A549 (cell line): ENCODE measurements around the gene POLR3C. TPM values are rescaled to one million over a fixed set of nuclear protein-coding genes. Genes with fewer than 3 reads are reported as not detected.

ENCODE experiments used
- ATAC-seq, 2 experiments: fragments of 200-7000 bp in 1 of 2; fragments of >200 bp in 1 of 2; cut with Nextera tagmentation in 1 of 2; cut with Tn5 transposase in 1 of 2; 3 replicates each; pipeline versions ENCODE4 v1.8.0 to v1.9.1; 2018 to 2020; ENCODE audit warnings: mild to moderate bottlenecking in 1 of 2, moderate library complexity in 1 of 2
- CTCF ChIA-PET: fragments of 300-600 bp; sonication (Branson Sonifier 250); formaldehyde crosslinking; extraction: SDS; loops from one replicate; lab custom pipeline; 2021; ENCODE audit warnings: antibody characterized with exemption, inconsistent platforms; lab: Yijun Ruan, JAX
- POLR2A ChIA-PET: fragments of 350-600 bp; formaldehyde crosslinking; extraction: SDS; loops from one replicate; lab custom pipeline; 2021; ENCODE audit warnings: antibody characterized with exemption, inconsistent platforms; lab: Yijun Ruan, JAX
- DNase-seq, 2 experiments: peaks; one replicate each; pipeline versions ENCODE4 v3.0.0 to v3.0.0-alpha.2; 2011 to 2016; ENCODE audit warnings: low read depth in 1 of 2, low spot score in 1 of 2
- FAIRE-seq: peaks from 2 replicates; lab custom pipeline; 2011; peaks lifted over from hg19 to GRCh38; lab: Jason Lieb, UNC
- H3K27ac ChIP-seq, 2 experiments: fragments of >200 bp; sonication (Bioruptor Twin); formaldehyde crosslinking; 3 replicates each; pipeline ENCODE4 v1.5.1; 2016 to 2017
- H3K4me1 ChIP-seq: fragments of >200 bp; sonication (Bioruptor Twin); formaldehyde crosslinking; 3 replicates; pipeline ENCODE4 v1.6.1; 2016
- H3K4me2 ChIP-seq: fragments of >200 bp; sonication (Bioruptor Twin); formaldehyde crosslinking; 3 replicates; pipeline ENCODE4 v1.6.1; 2016
- H3K4me3 ChIP-seq: fragments of >200 bp; sonication (Bioruptor Twin); formaldehyde crosslinking; 3 replicates; pipeline ENCODE4 v1.5.1; 2016
- H3K9me3 ChIP-seq: fragments of >200 bp; sonication (Bioruptor Twin); formaldehyde crosslinking; 3 replicates; pipeline ENCODE4 v1.6.1; 2016
- CBX2 ChIP-seq: fragments of 200-600 bp; sonication (generic); IDR thresholded peaks from 2 replicates; pipeline ENCODE4 v1.6.1; 2016; ENCODE audit warnings: low read depth, mild to moderate bottlenecking, borderline replicate concordance
- CHD4 ChIP-seq: fragments of 200-600 bp; sonication (generic); IDR thresholded peaks from 2 replicates; pipeline ENCODE4 v1.6.1; 2016; ENCODE audit warnings: antibody characterized with exemption, mild to moderate bottlenecking, borderline replicate concordance
- EHF ChIP-seq: fragments of 250-450 bp; sonication (Bioruptor Pico); IDR thresholded peaks from 2 replicates; pipeline ENCODE4 v1.5.0; 2020; ENCODE audit warnings: mild to moderate bottlenecking
- EHMT2 ChIP-seq: fragments of 200-600 bp; sonication (generic); IDR thresholded peaks from 2 replicates; pipeline ENCODE4 v1.6.1; 2016; ENCODE audit warnings: antibody characterized with exemption, low read depth, mild to moderate bottlenecking, moderate library complexity
- ELK1 ChIP-seq: fragments of 150-350 bp; IDR thresholded peaks from 2 replicates; pipeline ENCODE4 v1.6.1; 2014; ENCODE audit warnings: low read depth, mild to moderate bottlenecking, low read length
- EP300 ChIP-seq, 2 experiments: fragments of >200 bp; sonication (Bioruptor Twin); formaldehyde crosslinking; IDR thresholded peaks; 2 replicates in 1 of 2; 3 replicates in 1 of 2; pipeline ENCODE4 v1.6.1; 2016 to 2017
- FOSB ChIP-seq: fragments of 250-450 bp; sonication (Bioruptor Pico); IDR thresholded peaks from 2 replicates; pipeline ENCODE4 v1.5.0; 2020; ENCODE audit warnings: mild to moderate bottlenecking, moderate library complexity
- FOSL2 ChIP-seq, 2 experiments: fragments of 450-650 bp in 1 of 2; fragments of >200 bp in 1 of 2; sonication (Bioruptor Twin) in 1 of 2; formaldehyde crosslinking; IDR thresholded peaks; 2 replicates each; pipeline versions ENCODE4 v1.5.0 to v1.6.1; 2016 to 2020; ENCODE audit warnings: mild to moderate bottlenecking in 1 of 2, moderate library complexity in 1 of 2
- GATA3 ChIP-seq: IDR thresholded peaks from 2 replicates; pipeline ENCODE4 v1.6.1; 2012; ENCODE audit warnings: borderline replicate concordance
- HEYL ChIP-seq: fragments of 250-450 bp; sonication (Bioruptor Pico); IDR thresholded peaks from 2 replicates; pipeline ENCODE4 v1.8.0; 2021; ENCODE audit warnings: mild to moderate bottlenecking, moderate library complexity
- JUNB ChIP-seq: fragments of >200 bp; sonication (Bioruptor Twin); formaldehyde crosslinking; IDR thresholded peaks from 2 replicates; pipeline ENCODE4 v1.6.1; 2016
- KDM5A ChIP-seq: fragments of 200-600 bp; sonication (generic); IDR thresholded peaks from 2 replicates; pipeline ENCODE4 v1.6.1; 2016; ENCODE audit warnings: antibody characterized with exemption, mild to moderate bottlenecking
- NR3C1 ChIP-seq: fragments of >200 bp; sonication (Bioruptor Twin); formaldehyde crosslinking; IDR thresholded peaks from 3 replicates; pipeline ENCODE4 v1.6.1; 2017
- PBX3 ChIP-seq: IDR thresholded peaks from 2 replicates; pipeline ENCODE4 v1.6.1; 2012
- PHF8 ChIP-seq: fragments of 200-600 bp; sonication (generic); IDR thresholded peaks from 2 replicates; pipeline ENCODE4 v1.6.1; 2016; ENCODE audit warnings: low read depth, mild to moderate bottlenecking, antibody characterized with exemption, moderate library complexity, borderline replicate concordance
- RAD21 ChIP-seq, 2 experiments: fragments of >200 bp in 1 of 2; sonication (Bioruptor Twin) in 1 of 2; formaldehyde crosslinking in 1 of 2; IDR thresholded peaks in 1 of 2; conservative IDR thresholded peaks in 1 of 2; 2 replicates in 1 of 2; 3 replicates in 1 of 2; pipeline ENCODE4 v1.6.1; 2012 to 2018; ENCODE audit warnings: inconsistent platforms in 1 of 2
- RCOR1 ChIP-seq: fragments of 150-350 bp; IDR thresholded peaks from 2 replicates; pipeline ENCODE4 v1.6.1; 2014; ENCODE audit warnings: antibody characterized with exemption, low read length, low read depth
- SMC3 ChIP-seq: fragments of >200 bp; sonication (Bioruptor Twin); formaldehyde crosslinking; IDR thresholded peaks from 3 replicates; pipeline ENCODE4 v1.6.1; 2018; ENCODE audit warnings: inconsistent platforms
- USF2 ChIP-seq: fragments of 450-650 bp; IDR thresholded peaks from 2 replicates; pipeline ENCODE4 v1.6.1; 2014; ENCODE audit warnings: antibody characterized with exemption
- ZSCAN20 ChIP-seq: fragments of 250-450 bp; sonication (Bioruptor Pico); IDR thresholded peaks from 2 replicates; pipeline ENCODE4 v1.8.0; 2022; ENCODE audit warnings: mild to moderate bottlenecking, moderate library complexity
- WGBS: methylation state at CpG from one replicate; pipeline ENCODE4 v1.1.6; 2017; ENCODE audit errors: missing lambda C conversion rate; 5-methylcytosine and 5-hydroxymethylcytosine counted together
- polyA plus RNA-seq, 4 experiments: library from polyadenylated mRNA; depleted of rRNA in 3 of 4; stranded (reverse); fragments of >200 nt; fragmentation: RNase III in 1 of 4; extraction: RNeasy Plus Mini Kit Qiagen cat#74134 plus additional on column Dnase treatment in 1 of 4; gene quantifications; 2 replicates in 3 of 4; 3 replicates in 1 of 4; pipeline ENCODE4 v1.2.3, GENCODE V29; 2011 to 2017
- TF ChIP-seq, protein P1 (sequence below): fragments of >200 bp; sonication (Bioruptor Twin); formaldehyde crosslinking; IDR thresholded peaks from 3 replicates; pipeline ENCODE4 v1.5.1; 2016
- TF ChIP-seq, protein P2 (sequence below): fragments of >200 bp; sonication (Bioruptor Twin); formaldehyde crosslinking; IDR thresholded peaks from 3 replicates; pipeline ENCODE4 v1.6.1; 2016

The POLR3C gene
- polyA plus RNA-seq, 2 of the 4 experiments (the other 2 are of a cell fraction), result 26.9 to 65.0 TPM

DNA sequence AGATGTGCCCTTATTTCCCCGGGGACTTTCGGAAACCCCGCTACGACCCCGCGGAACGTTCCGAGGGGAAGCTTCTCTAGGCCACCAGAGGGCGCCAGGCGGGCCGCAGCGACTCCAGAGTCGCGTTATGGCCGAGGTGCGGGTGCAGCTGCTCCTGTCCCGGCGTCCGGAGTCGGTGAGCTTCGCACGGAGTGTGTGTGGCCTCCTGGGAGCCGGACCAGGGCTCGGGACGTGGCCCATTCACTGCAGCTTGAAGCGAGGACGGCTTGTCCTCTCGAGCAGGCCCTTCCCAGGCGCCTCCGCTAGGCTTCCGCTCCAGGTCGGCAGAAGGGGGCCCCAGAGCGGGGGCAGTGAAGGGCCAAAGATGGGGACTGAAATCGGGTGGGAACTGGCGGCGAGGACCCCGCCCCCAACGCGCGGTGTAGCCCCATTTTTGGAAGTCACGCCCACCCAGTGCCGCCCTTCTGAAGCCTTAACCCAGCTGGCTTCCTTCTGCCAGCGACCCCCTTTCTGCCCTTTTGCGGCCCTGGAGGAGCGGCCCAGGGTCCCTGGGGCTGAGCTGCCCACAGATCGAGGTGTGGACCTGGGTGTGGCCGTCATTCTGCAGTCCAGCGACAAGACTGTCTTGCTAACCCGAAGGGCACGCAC, 21.6 kb downstream of the POLR3C start, which contains the start of gene NUDT17 (continued):
- TF ChIP-seq, protein P1, sequence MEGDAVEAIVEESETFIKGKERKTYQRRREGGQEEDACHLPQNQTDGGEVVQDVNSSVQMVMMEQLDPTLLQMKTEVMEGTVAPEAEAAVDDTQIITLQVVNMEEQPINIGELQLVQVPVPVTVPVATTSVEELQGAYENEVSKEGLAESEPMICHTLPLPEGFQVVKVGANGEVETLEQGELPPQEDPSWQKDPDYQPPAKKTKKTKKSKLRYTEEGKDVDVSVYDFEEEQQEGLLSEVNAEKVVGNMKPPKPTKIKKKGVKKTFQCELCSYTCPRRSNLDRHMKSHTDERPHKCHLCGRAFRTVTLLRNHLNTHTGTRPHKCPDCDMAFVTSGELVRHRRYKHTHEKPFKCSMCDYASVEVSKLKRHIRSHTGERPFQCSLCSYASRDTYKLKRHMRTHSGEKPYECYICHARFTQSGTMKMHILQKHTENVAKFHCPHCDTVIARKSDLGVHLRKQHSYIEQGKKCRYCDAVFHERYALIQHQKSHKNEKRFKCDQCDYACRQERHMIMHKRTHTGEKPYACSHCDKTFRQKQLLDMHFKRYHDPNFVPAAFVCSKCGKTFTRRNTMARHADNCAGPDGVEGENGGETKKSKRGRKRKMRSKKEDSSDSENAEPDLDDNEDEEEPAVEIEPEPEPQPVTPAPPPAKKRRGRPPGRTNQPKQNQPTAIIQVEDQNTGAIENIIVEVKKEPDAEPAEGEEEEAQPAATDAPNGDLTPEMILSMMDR, result peak; percentile 92
- TF ChIP-seq EHF (CRISPR knock-in tag), result no peak

- FAIRE-seq, result no peak
- ChIA-PET CTCF (interaction anchor here (0.9 to 7.8 kb wide), 34 partner anchors 8 to 187 kb away, joined by 3 to 185 read pairs (median 8); partner anchors contain the start of genes ITGA10, LIX1L, PIAS3 and POLR3C), POLR2A (interaction anchor here (1.2 to 3.3 kb wide), 6 partner anchors 12 to 112 kb away, joined by 3 to 48 read pairs (median 10); partner anchors contain the start of genes ANKRD35, LIX1L, PIAS3 and POLR3C)
- Histone ChIP-seq H3K27ac (peak overlapping the region; percentile 82 to 95), H3K4me3 (peak overlapping the region; percentile 55), H3K9me3 (no peaks in the 10 kb centered on the region), H3K4me2 (peak overlapping the region; percentile 95)
- peak; percentile 38 to 77 for DNase-seq
- WGBS, result 72% methylated on average over 3 of the region's 3 CpGs
- no peak for TF ChIP-seq KDM5A
- no peak for TF ChIP-seq EHMT2
- 0 out of 2 replicates have a peak, but pooled peaks have one; percentile 23 for TF ChIP-seq PBX3
- TF ChIP-seq, protein P1, result peak; percentile 32; the same call in 2 of the 3 replicates
- TF ChIP-seq SMC3, result 0 out of 3 replicates have a peak, but pooled peaks have one; percentile 19
- TF ChIP-seq ZSCAN20 (CRISPR knock-in tag), result no peak
- peak; percentile 39 to 41; a peak in 4 of 5 replicates for TF ChIP-seq RAD21 (conservative IDR thresholded peaks at IDR 0.05 in 1 of 2, IDR thresholded peaks at IDR 0.05 in 1 of 2)
- no peak for TF ChIP-seq CHD4
- TF ChIP-seq CBX2, result no peak
- TF ChIP-seq, all 56 proteins: peak for 4
- peak; percentile 70 to 76 for ATAC-seq
- peaks cover 4% of the 10 kb centered on the region; the same call in 1 of the 3 replicates for H3K4me1 ChIP-seq
Measured at GRCh38 chr1:145846201-145846612, 22.2 kb downstream of the POLR3C start.

- FAIRE-seq, result no peak
- CTCF ChIA-PET, result interaction anchor here (0.8 to 7.8 kb wide), 11 partner anchors 9 to 166 kb away, joined by 3 to 185 read pairs (median 39); partner anchors contain the start of genes ITGA10 and PIAS3
Measured at GRCh38 chr1:145847827-145848226, 23.8 kb downstream of the POLR3C start.

More at GRCh38 chr1:145847827-145848226, 23.8 kb downstream of the POLR3C start:
- no peaks in the 10 kb centered on the region for H3K9me3 ChIP-seq
- no peak overlapping the region for H3K27ac ChIP-seq
- POLR2A ChIA-PET, result interaction anchor here (0.8 to 3.3 kb wide), 4 partner anchors 11 to 79 kb away, joined by 3 to 48 read pairs (median 7); partner anchors contain the start of genes PIAS3, POLR3C, RBM8A and RNF115
- DNase-seq (no peak), ATAC-seq (no peak)
- H3K4me2 ChIP-seq, result no peak overlapping the region
- H3K4me3 ChIP-seq, result no peak overlapping the region
- TF ChIP-seq GATA3 (no peak), NR3C1 (no peak), CHD4 (no peak), RCOR1 (no peak), USF2 (no peak), PHF8 (no peak), RAD21 (conservative IDR thresholded peaks at IDR 0.05 in 1 of 2, IDR thresholded peaks at IDR 0.05 in 1 of 2) (no peak), FOSL2 (IDR thresholded peaks at IDR 0.05) (no peak), FOSL2 (CRISPR knock-in tag; IDR thresholded peaks at IDR 0.05) (no peak), CBX2 (no peak), FOSB (CRISPR knock-in tag) (no peak), HEYL (CRISPR knock-in tag) (no peak), EP300 (IDR thresholded peaks at IDR 0.05) (no peak), JUNB (no peak), ELK1 (no peak)
- TF ChIP-seq, protein P2, sequence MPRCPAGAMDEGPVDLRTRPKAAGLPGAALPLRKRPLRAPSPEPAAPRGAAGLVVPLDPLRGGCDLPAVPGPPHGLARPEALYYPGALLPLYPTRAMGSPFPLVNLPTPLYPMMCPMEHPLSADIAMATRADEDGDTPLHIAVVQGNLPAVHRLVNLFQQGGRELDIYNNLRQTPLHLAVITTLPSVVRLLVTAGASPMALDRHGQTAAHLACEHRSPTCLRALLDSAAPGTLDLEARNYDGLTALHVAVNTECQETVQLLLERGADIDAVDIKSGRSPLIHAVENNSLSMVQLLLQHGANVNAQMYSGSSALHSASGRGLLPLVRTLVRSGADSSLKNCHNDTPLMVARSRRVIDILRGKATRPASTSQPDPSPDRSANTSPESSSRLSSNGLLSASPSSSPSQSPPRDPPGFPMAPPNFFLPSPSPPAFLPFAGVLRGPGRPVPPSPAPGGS, result no peak
- H3K4me1 ChIP-seq, result peaks cover 4% of the 10 kb centered on the region; the same call in 1 of the 3 replicates
- 92% methylated on average over 3 of the region's 3 CpGs for WGBS
